RPMI8226 (cell line): ENCODE data around the gene PRKAG2.
"Not testable (repeated sequence)": the region's sequence is repeated elsewhere in the genome, so short reads cannot be mapped to it uniquely, and the experiment has no call there.

ENCODE experiments used
- DNase-seq: peaks from one replicate; pipeline ENCODE4 v3.0.0-alpha.2; 2015

PRKAG2 gene

GRCh38 chr7:151597541-151598444 is 279.1 kb downstream of the PRKAG2 start:
- no peak for DNase-seq

GRCh38 chr7:151595702-151596350 is 281.1 kb downstream of the PRKAG2 start:
- no peak for DNase-seq

GRCh38 chr7:151592868-151593486 is 283.9 kb downstream of the PRKAG2 start:
- no peak for DNase-seq

- no peak for DNase-seq
Observed at GRCh38 chr7:151592330-151592729, 284.6 kb downstream of the PRKAG2 start.

GRCh38 chr7:151591866-151592265 is 285.0 kb downstream of the PRKAG2 start:
- DNase-seq, result no peak

- DNase-seq, result no peak
Observed at GRCh38 chr7:151590850-151591771, 285.8 kb downstream of the PRKAG2 start.

GRCh38 chr7:151590071-151590849 is 286.7 kb downstream of the PRKAG2 start:
- DNase-seq, result no peak

- DNase-seq, result no peak
Observed at GRCh38 chr7:151588982-151589381, 287.9 kb downstream of the PRKAG2 start.

GRCh38 chr7:151586531-151587260 is 290.2 kb downstream of the PRKAG2 start:
- DNase-seq, result no peak

GRCh38 chr7:151585744-151586393 is 291.0 kb downstream of the PRKAG2 start:
- DNase-seq, result no peak

GRCh38 chr7:151581741-151582140 is 295.2 kb downstream of the PRKAG2 start:
- no peak for DNase-seq

GRCh38 chr7:151579644-151580043 is 297.3 kb downstream of the PRKAG2 start:
- DNase-seq, result no peak

- DNase-seq, result no peak
Observed at GRCh38 chr7:151575410-151575809, 301.5 kb downstream of the PRKAG2 start.

- not testable (repeated sequence) for DNase-seq
Observed at GRCh38 chr7:151573046-151573445, 303.9 kb downstream of the PRKAG2 start.

- no peak for DNase-seq
Observed at GRCh38 chr7:151572136-151572535, 304.8 kb downstream of the PRKAG2 start.

GRCh38 chr7:151571471-151571870 is 305.4 kb downstream of the PRKAG2 start:
- DNase-seq, result no peak

- DNase-seq, result no peak
Observed at GRCh38 chr7:151570366-151570915, 306.5 kb downstream of the PRKAG2 start.

GRCh38 chr7:151568956-151569940 is 307.7 kb downstream of the PRKAG2 start:
- no peak for DNase-seq

- DNase-seq, result no peak
Observed at GRCh38 chr7:151566897-151567320, 310.0 kb downstream of the PRKAG2 start.
